ENCODE measurements around the gene BCAS3. TPM values are rescaled to one million over a fixed set of nuclear protein-coding genes. Genes with fewer than 3 reads are reported as not detected.

The BCAS3 gene
- total RNA-seq, 4 donors from 2014 or later = 42.1 to 84.7 (median 54.1) TPM

GRCh38 chr17:61161615-61162134 lies 484.0 kb downstream of the BCAS3 start:
- DNase-seq (ENCODE audit: low spot score in 2 of 2) = no peak
- H3K4me3 ChIP-seq (ENCODE audit: low read depth, poor library complexity, severe bottlenecking) = no peak overlapping the region
- intact Hi-C loops (cut with DNase I; ENCODE audit: low total_unique reads) = no loop called here
- WGBS, 2 donors = 89 to 90% methylated on average over 9 of the region's 9 CpGs
- TF ChIP-seq CTCF (IDR thresholded peaks at IDR 0.05) (no peak), POLR2A (IDR thresholded peaks at IDR 0.05) (no peak)

- H3K4me3 ChIP-seq (ENCODE audit: low read depth, poor library complexity, severe bottlenecking) = no peak overlapping the region
- no peak for DNase-seq (ENCODE audit: low spot score in 2 of 2)
- TF ChIP-seq CTCF (IDR thresholded peaks at IDR 0.05) (no peak), POLR2A (IDR thresholded peaks at IDR 0.05) (no peak)
These were observed 486.9 kb downstream of the BCAS3 start for GRCh38 chr17:61164517-61164916.

GRCh38 chr17:61167075-61167474 lies 489.4 kb downstream of the BCAS3 start:
- intact Hi-C loops (cut with DNase I; ENCODE audit: low total_unique reads) = no loop called here
- TF ChIP-seq CTCF (IDR thresholded peaks at IDR 0.05) (no peak), POLR2A (IDR thresholded peaks at IDR 0.05) (no peak)
- no peak for DNase-seq (ENCODE audit: low spot score in 2 of 2)
- H3K4me3 ChIP-seq (ENCODE audit: low read depth, poor library complexity, severe bottlenecking) = no peak overlapping the region
- WGBS, 2 donors = 93 to 94% methylated on average over 1 of the region's 1 CpG

More at GRCh38 chr17:61164517-61164916, 486.9 kb downstream of the BCAS3 start:
- intact Hi-C loops (cut with DNase I; ENCODE audit: low total_unique reads) = no loop called here
- 99 to 100% methylated on average over 3 of the region's 3 CpGs for WGBS, 2 donors

- no peak for DNase-seq (ENCODE audit: low spot score in 2 of 2)
- WGBS, 2 donors = 88 to 92% methylated on average over 2 of the region's 2 CpGs
- no peak overlapping the region for H3K4me3 ChIP-seq (ENCODE audit: low read depth, poor library complexity, severe bottlenecking)
- no peak for TF ChIP-seq CTCF (IDR thresholded peaks at IDR 0.05)
- TF ChIP-seq POLR2A (IDR thresholded peaks at IDR 0.05) = no peak
- intact Hi-C loops (cut with DNase I; ENCODE audit: low total_unique reads) = no loop called here
These were observed 490.9 kb downstream of the BCAS3 start for GRCh38 chr17:61168506-61168905.

GRCh38 chr17:61174310-61174709 lies 496.7 kb downstream of the BCAS3 start:
- WGBS, 2 donors = 95 to 100% methylated on average over 1 of the region's 1 CpG
- no peak overlapping the region for H3K4me3 ChIP-seq (ENCODE audit: low read depth, poor library complexity, severe bottlenecking)
- no peak for DNase-seq (ENCODE audit: low spot score in 2 of 2)
- no peak for TF ChIP-seq POLR2A (IDR thresholded peaks at IDR 0.05)
- TF ChIP-seq CTCF (IDR thresholded peaks at IDR 0.05) = no peak
- intact Hi-C loops (cut with DNase I; ENCODE audit: low total_unique reads) = no loop called here

Data from lower leg skin (tissue), 4 donors.